Liver (tissue), 3 donors: Measurements from ENCODE around the gene KCNK3.

ENCODE experiments used
- FOXA1 ChIP-seq: IDR thresholded peaks from 2 replicates; pipeline ENCODE4 v1.6.1; 2016; ENCODE audit warnings: antibody characterized with exemption
- RAD21 ChIP-seq, 2 donors: IDR thresholded peaks; 2 replicates each; pipeline ENCODE4 v1.6.1; 2016; ENCODE audit warnings: antibody characterized with exemption in 2 of 2, mild to moderate bottlenecking in 2 of 2
- SP1 ChIP-seq: IDR thresholded peaks from 2 replicates; pipeline ENCODE4 v1.6.1; 2018; ENCODE audit warnings: antibody characterized with exemption, mild to moderate bottlenecking
- TF ChIP-seq, protein P1 (sequence below): fragments of 150-350 bp; IDR thresholded peaks from 2 replicates; pipeline ENCODE4 v1.5.1; 2017; ENCODE audit warnings: improper control_type of control experiment, low read depth, low read length; ENCODE audit not compliant: missing input control
- TF ChIP-seq, protein P2 (sequence below): IDR thresholded peaks from 2 replicates; pipeline ENCODE4 v1.6.1; 2016; ENCODE audit warnings: antibody characterized with exemption
- TF ChIP-seq, protein P3 (sequence below): IDR thresholded peaks from 2 replicates; pipeline ENCODE4 v1.6.1; 2016; ENCODE audit warnings: antibody characterized with exemption
- donor health status: healthy.
- donor health status: healthy.

DNA sequence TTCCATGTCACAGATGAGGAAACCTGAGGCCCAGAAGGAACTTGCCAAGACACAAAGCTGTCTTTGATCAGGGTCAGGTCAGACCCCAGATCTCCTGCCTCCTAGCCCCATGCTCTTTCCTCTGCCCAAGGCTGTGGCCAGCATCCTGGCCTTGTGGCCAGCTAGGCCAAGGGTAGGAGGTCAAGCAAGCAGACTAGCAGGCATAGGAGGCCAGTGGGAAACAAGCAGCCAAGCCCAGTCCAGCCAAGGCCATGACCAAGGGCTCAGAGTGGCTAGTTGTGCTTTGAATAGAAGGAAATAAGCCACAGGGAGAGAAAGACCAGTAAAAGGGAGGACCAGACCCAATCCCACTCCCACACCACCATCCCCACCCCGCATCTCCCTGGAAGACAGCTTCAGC, 30.4 kb downstream of the KCNK3 start:
- TF ChIP-seq, protein P1, sequence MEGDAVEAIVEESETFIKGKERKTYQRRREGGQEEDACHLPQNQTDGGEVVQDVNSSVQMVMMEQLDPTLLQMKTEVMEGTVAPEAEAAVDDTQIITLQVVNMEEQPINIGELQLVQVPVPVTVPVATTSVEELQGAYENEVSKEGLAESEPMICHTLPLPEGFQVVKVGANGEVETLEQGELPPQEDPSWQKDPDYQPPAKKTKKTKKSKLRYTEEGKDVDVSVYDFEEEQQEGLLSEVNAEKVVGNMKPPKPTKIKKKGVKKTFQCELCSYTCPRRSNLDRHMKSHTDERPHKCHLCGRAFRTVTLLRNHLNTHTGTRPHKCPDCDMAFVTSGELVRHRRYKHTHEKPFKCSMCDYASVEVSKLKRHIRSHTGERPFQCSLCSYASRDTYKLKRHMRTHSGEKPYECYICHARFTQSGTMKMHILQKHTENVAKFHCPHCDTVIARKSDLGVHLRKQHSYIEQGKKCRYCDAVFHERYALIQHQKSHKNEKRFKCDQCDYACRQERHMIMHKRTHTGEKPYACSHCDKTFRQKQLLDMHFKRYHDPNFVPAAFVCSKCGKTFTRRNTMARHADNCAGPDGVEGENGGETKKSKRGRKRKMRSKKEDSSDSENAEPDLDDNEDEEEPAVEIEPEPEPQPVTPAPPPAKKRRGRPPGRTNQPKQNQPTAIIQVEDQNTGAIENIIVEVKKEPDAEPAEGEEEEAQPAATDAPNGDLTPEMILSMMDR, result no peak
- TF ChIP-seq, protein P2, sequence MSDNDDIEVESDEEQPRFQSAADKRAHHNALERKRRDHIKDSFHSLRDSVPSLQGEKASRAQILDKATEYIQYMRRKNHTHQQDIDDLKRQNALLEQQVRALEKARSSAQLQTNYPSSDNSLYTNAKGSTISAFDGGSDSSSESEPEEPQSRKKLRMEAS, result no peak
- no peak for TF ChIP-seq FOXA1
- TF ChIP-seq, protein P3, sequence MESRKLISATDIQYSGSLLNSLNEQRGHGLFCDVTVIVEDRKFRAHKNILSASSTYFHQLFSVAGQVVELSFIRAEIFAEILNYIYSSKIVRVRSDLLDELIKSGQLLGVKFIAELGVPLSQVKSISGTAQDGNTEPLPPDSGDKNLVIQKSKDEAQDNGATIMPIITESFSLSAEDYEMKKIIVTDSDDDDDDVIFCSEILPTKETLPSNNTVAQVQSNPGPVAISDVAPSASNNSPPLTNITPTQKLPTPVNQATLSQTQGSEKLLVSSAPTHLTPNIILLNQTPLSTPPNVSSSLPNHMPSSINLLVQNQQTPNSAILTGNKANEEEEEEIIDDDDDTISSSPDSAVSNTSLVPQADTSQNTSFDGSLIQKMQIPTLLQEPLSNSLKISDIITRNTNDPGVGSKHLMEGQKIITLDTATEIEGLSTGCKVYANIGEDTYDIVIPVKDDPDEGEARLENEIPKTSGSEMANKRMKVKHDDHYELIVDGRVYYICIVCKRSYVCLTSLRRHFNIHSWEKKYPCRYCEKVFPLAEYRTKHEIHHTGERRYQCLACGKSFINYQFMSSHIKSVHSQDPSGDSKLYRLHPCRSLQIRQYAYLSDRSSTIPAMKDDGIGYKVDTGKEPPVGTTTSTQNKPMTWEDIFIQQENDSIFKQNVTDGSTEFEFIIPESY, result no peak
- no peak for TF ChIP-seq RAD21 (IDR thresholded peaks at IDR 0.05)
- no peak for TF ChIP-seq SP1
